ENCODE data around the gene OSBP2.

The OSBP2 gene

GRCh38 chr22:30876915-30877553 is 182.4 kb downstream of the OSBP2 start:
- no peak for DNase-seq (ENCODE audit: extremely low read depth in 1 of 2, low read depth in 1 of 2)

GRCh38 chr22:30877662-30878515 is 183.2 kb downstream of the OSBP2 start:
- DNase-seq (ENCODE audit: extremely low read depth in 1 of 2, low read depth in 1 of 2): no peak

GRCh38 chr22:30878516-30879414 is 184.1 kb downstream of the OSBP2 start:
- no peak for DNase-seq (ENCODE audit: extremely low read depth in 1 of 2, low read depth in 1 of 2)

- no peak for DNase-seq (ENCODE audit: extremely low read depth in 1 of 2, low read depth in 1 of 2)
Observed at GRCh38 chr22:30879415-30879797, 184.7 kb downstream of the OSBP2 start.

- no peak for DNase-seq (ENCODE audit: extremely low read depth in 1 of 2, low read depth in 1 of 2)
Observed at GRCh38 chr22:30880181-30880601, 185.5 kb downstream of the OSBP2 start.

GRCh38 chr22:30880847-30881246 is 186.2 kb downstream of the OSBP2 start:
- no peak for DNase-seq (ENCODE audit: extremely low read depth in 1 of 2, low read depth in 1 of 2)

- no peak for DNase-seq (ENCODE audit: extremely low read depth in 1 of 2, low read depth in 1 of 2)
Observed at GRCh38 chr22:30881361-30882183, 186.9 kb downstream of the OSBP2 start.

- DNase-seq (ENCODE audit: extremely low read depth in 1 of 2, low read depth in 1 of 2): no peak
Observed at GRCh38 chr22:30882184-30882717, 187.6 kb downstream of the OSBP2 start.

GRCh38 chr22:30882974-30883533 is 188.4 kb downstream of the OSBP2 start:
- DNase-seq (ENCODE audit: extremely low read depth in 1 of 2, low read depth in 1 of 2): no peak

- no peak for DNase-seq (ENCODE audit: extremely low read depth in 1 of 2, low read depth in 1 of 2)
Observed at GRCh38 chr22:30883586-30884145, 189.0 kb downstream of the OSBP2 start.

- DNase-seq (ENCODE audit: extremely low read depth in 1 of 2, low read depth in 1 of 2): no peak
Observed at GRCh38 chr22:30884211-30885000, 189.7 kb downstream of the OSBP2 start.

GRCh38 chr22:30885001-30885366 is 190.3 kb downstream of the OSBP2 start:
- no peak for DNase-seq (ENCODE audit: extremely low read depth in 1 of 2, low read depth in 1 of 2)

- DNase-seq (ENCODE audit: extremely low read depth in 1 of 2, low read depth in 1 of 2): no peak
Observed at GRCh38 chr22:30885591-30885990, 190.9 kb downstream of the OSBP2 start.

GRCh38 chr22:30887453-30887852 is 192.8 kb downstream of the OSBP2 start:
- no peak for DNase-seq (ENCODE audit: extremely low read depth in 1 of 2, low read depth in 1 of 2)

GRCh38 chr22:30887861-30888260 is 193.2 kb downstream of the OSBP2 start:
- no peak for DNase-seq (ENCODE audit: extremely low read depth in 1 of 2, low read depth in 1 of 2)

GRCh38 chr22:30889268-30889995 is 194.8 kb downstream of the OSBP2 start:
- DNase-seq (ENCODE audit: extremely low read depth in 1 of 2, low read depth in 1 of 2): no peak

GRCh38 chr22:30889996-30890480 is 195.4 kb downstream of the OSBP2 start:
- no peak for DNase-seq (ENCODE audit: extremely low read depth in 1 of 2, low read depth in 1 of 2)
